Heart left ventricle (tissue), 13 donors: ENCODE results near the gene PTPRN2.

ENCODE experiments used
- CTCF ChIP-seq, 12 donors: fragments of 200-600 bp; sonication (generic) in 4 of 12; IDR thresholded peaks; one replicate each; pipeline versions ENCODE4 v1.5.0 to v1.8.0; 2018 to 2022; ENCODE audit warnings: antibody characterized with exemption in 12 of 12, mild to moderate bottlenecking in 5 of 12
- POLR2A ChIP-seq, 2 donors: fragments of 450-650 bp; IDR thresholded peaks; one replicate each; pipeline ENCODE4 v1.6.1; 2017; ENCODE audit warnings: antibody characterized with exemption in 2 of 2, mild to moderate bottlenecking in 2 of 2, moderate library complexity in 2 of 2
- donor health status: ischemic (EF 13 %, LVEDD 7.1; RV severe dilation, severe dysfunction).
- donor health status: DM: no; HTN: yes; CAD: no.
- donor health status: DM: no; HTN: no; CAD: no.
- donor health status: ischemic (EF 25% LVEDD 6.9; RV normal size, moderate dysfunction).
- donor health status: ischemic (EF 25% LVEDD 5.7; RV mildly dilated, moderate dysfunction).
- donor health status: ischemic (EF 35%, LVEDD 5.7; RV mildly dilated, moderate dysfunction).
- donor health status: nonischemic (EF 11% LVEDD 7.7; RV severe dilation, severe dysfunction).
- donor health status: DM: yes; HTN: yes; CAD: no.
- donor health status: PGD.
- donor health status: ischemic (EF 29% LVEDD 5.4; RV normal size, mild dysfunction).
- donor health status: nonischemic (EF 23%, LVEDD 6.1; RV moderate dilation, normal function).

DNA sequence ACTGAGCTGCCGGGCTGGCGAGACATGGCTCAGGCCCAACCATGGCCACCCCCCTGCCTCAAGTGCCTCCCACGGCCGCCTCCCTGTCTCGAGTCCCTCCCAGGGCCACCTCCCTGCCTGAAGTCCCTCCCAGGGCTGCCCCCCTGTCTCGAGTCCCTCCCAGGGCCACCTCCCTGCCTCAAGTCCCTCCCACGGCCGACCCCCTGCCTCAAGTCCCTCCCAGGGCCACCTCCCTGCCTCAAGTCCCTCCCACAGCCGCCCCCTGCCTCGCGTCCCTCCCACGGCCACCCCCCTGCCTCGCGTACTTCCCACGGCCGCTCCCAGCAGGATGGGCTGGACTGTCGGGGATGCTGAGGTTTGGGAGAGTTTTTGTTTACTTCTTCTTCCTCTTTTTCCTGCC is 462.5 kb downstream of the PTPRN2 start:
- TF ChIP-seq CTCF (IDR thresholded peaks at IDR 0.05) (no peak), POLR2A (IDR thresholded peaks at IDR 0.05) (no peak)
